IMR-90 (cell line): ENCODE results near the gene LMTK2. TPM values are rescaled to one million over a fixed set of nuclear protein-coding genes. Genes with fewer than 3 reads are reported as not detected.

ENCODE experiments used
- ATAC-seq: fragments of 200-7000 bp; cut with Tn5 transposase; 2 replicates; pipeline ENCODE4 v1.9.1; 2020; ENCODE audit warnings: low read depth, mild to moderate bottlenecking, moderate library complexity
- BruUV-seq: library from RNA; stranded (reverse); fragments of 400-500 nt; replicated peaks from 2 replicates; lab custom pipeline; 2021; lab: Mats Ljungman, UMichigan
- CTCF ChIA-PET: fragments of 300-600 bp; formaldehyde crosslinking; extraction: SDS; loops from one replicate; lab custom pipeline; 2021; ENCODE audit warnings: antibody characterized with exemption; lab: Yijun Ruan, JAX
- POLR2A ChIA-PET: fragments of 300-600 bp; sonication (Branson Sonifier 250); formaldehyde crosslinking; loops from one replicate; lab custom pipeline; 2022; ENCODE audit warnings: antibody characterized with exemption; ENCODE audit not compliant: unreplicated experiment; lab: Charles Lee
- DNase-seq: peaks from one replicate; pipeline ENCODE4 v3.0.0; 2013
- H2AFZ ChIP-seq: replicated peaks from 2 replicates; pipeline ENCODE3; 2013; ENCODE audit warnings: low read length, mild to moderate bottlenecking; ENCODE audit not compliant: poor library complexity
- H2AK5ac ChIP-seq: 2 replicates; pipeline ENCODE4 v1.6.1; 2013; ENCODE audit warnings: low read depth, low read length, inconsistent platforms
- H2AK9ac ChIP-seq: replicated peaks from 2 replicates; pipeline ENCODE3; 2013; ENCODE audit warnings: mild to moderate bottlenecking, low read depth, low read length, moderate library complexity; ENCODE audit not compliant: poor library complexity
- H2BK120ac ChIP-seq: 2 replicates; pipeline ENCODE4 v1.6.1; 2013; ENCODE audit warnings: low read depth, low read length, inconsistent platforms
- H2BK15ac ChIP-seq: 3 replicates; pipeline ENCODE4 v1.6.1; 2013; ENCODE audit warnings: low read depth, low read length, inconsistent platforms
- H2BK20ac ChIP-seq: 2 replicates; pipeline ENCODE4 v1.6.1; 2013; ENCODE audit warnings: low read depth, mild to moderate bottlenecking, inconsistent platforms, low read length, moderate library complexity
- H2BK5ac ChIP-seq: 2 replicates; pipeline ENCODE4 v1.6.1; 2013; ENCODE audit warnings: mild to moderate bottlenecking, low read depth, low read length, inconsistent platforms; ENCODE audit not compliant: poor library complexity, severe bottlenecking
- H3K14ac ChIP-seq: replicated peaks from 2 replicates; pipeline ENCODE4 v1.6.1; 2013; ENCODE audit warnings: low read depth, low read length, inconsistent platforms
- H3K18ac ChIP-seq: 2 replicates; pipeline ENCODE4 v1.6.1; 2013; ENCODE audit warnings: low read depth, low read length, control low read depth
- H3K23ac ChIP-seq: 2 replicates; pipeline ENCODE4 v1.6.1; 2013; ENCODE audit warnings: low read depth, low read length, inconsistent platforms
- H3K27ac ChIP-seq: 2 replicates; pipeline ENCODE4 v1.5.1; 2013; ENCODE audit warnings: mild to moderate bottlenecking, control low read depth, low read length; ENCODE audit not compliant: insufficient read depth
- H3K27me3 ChIP-seq: 2 replicates; pipeline ENCODE4 v1.6.1; 2013; ENCODE audit warnings: low read length; ENCODE audit not compliant: control insufficient read depth, insufficient read depth
- H3K36me3 ChIP-seq: 2 replicates; pipeline ENCODE4 v1.6.1; 2013; ENCODE audit warnings: low read length, mixed read lengths; ENCODE audit not compliant: control insufficient read depth, insufficient read depth
- H3K4ac ChIP-seq: 2 replicates; pipeline ENCODE4 v1.6.1; 2013; ENCODE audit warnings: low read depth, low read length, inconsistent platforms
- H3K4me1 ChIP-seq: 2 replicates; pipeline ENCODE4 v1.6.1; 2013; ENCODE audit warnings: low read length, mixed read lengths; ENCODE audit not compliant: control insufficient read depth, insufficient read depth
- H3K4me2 ChIP-seq: 2 replicates; pipeline ENCODE4 v1.6.1; 2013; ENCODE audit warnings: low read depth, mild to moderate bottlenecking, control low read depth, low read length, moderate library complexity
- H3K4me3 ChIP-seq: 2 replicates; pipeline ENCODE4 v1.5.1; 2013; ENCODE audit warnings: low read depth, mild to moderate bottlenecking, control low read depth, low read length, moderate library complexity; ENCODE audit not compliant: insufficient read depth
- H3K56ac ChIP-seq: 2 replicates; pipeline ENCODE4 v1.6.1; 2013; ENCODE audit warnings: low read length, inconsistent platforms; ENCODE audit not compliant: insufficient read depth; ENCODE audit errors: extremely low read depth
- H3K79me1 ChIP-seq, 2 experiments: 2 replicates each; pipeline ENCODE4 v1.6.1; 2013; ENCODE audit warnings: low read length in 2 of 2, inconsistent platforms in 1 of 2, low read depth in 1 of 2
- H3K9ac ChIP-seq: 2 replicates; pipeline ENCODE4 v1.6.1; 2013; ENCODE audit warnings: low read depth, low read length, control low read depth
- H3K9me1 ChIP-seq: 2 replicates; pipeline ENCODE4 v1.6.1; 2013; ENCODE audit warnings: low read length, inconsistent platforms; ENCODE audit not compliant: insufficient read depth
- H3K9me3 ChIP-seq: 2 replicates; pipeline ENCODE4 v1.6.1; 2013; ENCODE audit warnings: low read length; ENCODE audit not compliant: control insufficient read depth, insufficient read depth
- H4K20me1 ChIP-seq: 2 replicates; pipeline ENCODE4 v1.6.1; 2013; ENCODE audit warnings: low read length, inconsistent platforms; ENCODE audit not compliant: insufficient read depth
- H4K5ac ChIP-seq: 2 replicates; pipeline ENCODE4 v1.6.1; 2013; ENCODE audit warnings: mild to moderate bottlenecking, low read depth, low read length, control low read depth
- H4K8ac ChIP-seq, 2 experiments: 2 replicates each; pipeline ENCODE4 v1.6.1; 2013; ENCODE audit warnings: low read depth in 2 of 2, low read length in 2 of 2, control low read depth in 1 of 2, inconsistent platforms in 1 of 2
- H4K91ac ChIP-seq: 2 replicates; pipeline ENCODE4 v1.6.1; 2013; ENCODE audit warnings: low read depth, low read length, inconsistent platforms; ENCODE audit not compliant: insufficient read depth
- BHLHE40 ChIP-seq: fragments of 150-350 bp; IDR thresholded peaks from 2 replicates; pipeline ENCODE4 v1.6.1; 2016; ENCODE audit warnings: mild to moderate bottlenecking, low read depth, low read length
- CEBPB ChIP-seq: IDR thresholded peaks from 2 replicates; pipeline ENCODE4 v1.6.1; 2012; ENCODE audit warnings: low read depth, low read length, improper control_type of control experiment
- CHD1 ChIP-seq: IDR thresholded peaks from 2 replicates; pipeline ENCODE4 v1.6.1; 2012; ENCODE audit warnings: low read depth, low read length, improper control_type of control experiment
- CTCF ChIP-seq: conservative IDR thresholded peaks from 2 replicates; pipeline ENCODE4 v1.5.1; 2012; ENCODE audit warnings: mild to moderate bottlenecking, low read depth, low read length, improper control_type of control experiment
- ELK1 ChIP-seq: fragments of 150-350 bp; IDR thresholded peaks from 2 replicates; pipeline ENCODE4 v1.6.1; 2016; ENCODE audit warnings: low read depth, mild to moderate bottlenecking, low read length, moderate library complexity, borderline replicate concordance
- FOS ChIP-seq: fragments of 150-350 bp; IDR thresholded peaks from 2 replicates; pipeline ENCODE4 v1.6.1; 2016; ENCODE audit warnings: low read depth, low read length
- MAFK ChIP-seq: IDR thresholded peaks from 2 replicates; pipeline ENCODE4 v1.6.1; 2012; ENCODE audit warnings: low read depth, low read length, improper control_type of control experiment
- MAZ ChIP-seq: IDR thresholded peaks from 2 replicates; pipeline ENCODE4 v1.6.1; 2012; ENCODE audit warnings: low read depth, mild to moderate bottlenecking, low read length, improper control_type of control experiment, moderate library complexity, borderline replicate concordance
- MXI1 ChIP-seq: IDR thresholded peaks from 2 replicates; pipeline ENCODE4 v1.6.1; 2012; ENCODE audit warnings: low read depth, mild to moderate bottlenecking, low read length, moderate library complexity, borderline replicate concordance
- NFE2L2 ChIP-seq: fragments of 150-350 bp; IDR thresholded peaks from 2 replicates; pipeline ENCODE4 v1.6.1; 2016; ENCODE audit warnings: low read depth, mild to moderate bottlenecking, low read length
- POLR2A ChIP-seq: IDR thresholded peaks from 2 replicates; pipeline ENCODE4 v1.6.1; 2012; ENCODE audit warnings: mild to moderate bottlenecking, low read depth, low read length
- RAD21 ChIP-seq: IDR thresholded peaks from 2 replicates; pipeline ENCODE4 v1.6.1; 2012; ENCODE audit warnings: low read length, improper control_type of control experiment
- RCOR1 ChIP-seq: IDR thresholded peaks from 2 replicates; pipeline ENCODE4 v1.6.1; 2012; ENCODE audit warnings: mild to moderate bottlenecking, low read length, improper control_type of control experiment; ENCODE audit not compliant: insufficient replicate concordance
- SMC3 ChIP-seq: fragments of 150-350 bp; IDR thresholded peaks from 2 replicates; pipeline ENCODE4 v1.6.1; 2016; ENCODE audit warnings: low read depth, mild to moderate bottlenecking, antibody characterized with exemption, low read length, moderate library complexity
- USF2 ChIP-seq: fragments of 150-350 bp; IDR thresholded peaks from 2 replicates; pipeline ENCODE4 v1.6.1; 2017; ENCODE audit warnings: mild to moderate bottlenecking, antibody characterized with exemption, low read length, low read depth
- WGBS, 2 experiments: methylation state at CpG; one replicate each; pipeline versions ENCODE4 v1.1.5 to v1.1.7; 2013; ENCODE audit warnings: missing lambda C conversion rate in 2 of 2; ENCODE audit not compliant: insufficient read length in 1 of 2; ENCODE audit errors: extremely low coverage in 2 of 2; 5-methylcytosine and 5-hydroxymethylcytosine counted together
- dilution Hi-C: fragments of 300-500 bp; cut with HindIII; formaldehyde crosslinking; loops from one replicate; pipeline ENCODE4 v1.14.3; 2018; ENCODE audit warnings: low sequenced_read_pairs; ENCODE audit not compliant: unreplicated experiment
- in situ Hi-C: fragments of 300-500 bp; cut with MboI; formaldehyde crosslinking; loops from 3 replicates; pipeline ENCODE4 v1.14.3; 2019; ENCODE audit warnings: low sequenced_read_pairs, inconsistent platforms, mixed read lengths
- intact Hi-C: fragments of 100-400 bp; cut with micrococcal nuclease; formaldehyde crosslinking; loops from 2 replicates; pipeline ENCODE4 v1.10.0; 2022
- polyA plus RNA-seq, 3 experiments: library from polyadenylated mRNA; depleted of rRNA; stranded (reverse); fragments of >200 nt; gene quantifications; 2 replicates each; pipeline ENCODE4 v1.2.3, GENCODE V29; 2012; ENCODE audit warnings: low replicate concordance in 1 of 3
- total RNA-seq: library from RNA; depleted of rRNA; stranded (reverse); fragments of >200 nt; gene quantifications from 2 replicates; pipeline ENCODE4 v1.2.3, GENCODE V29; 2012

The LMTK2 gene
- total and polyA plus RNA-seq, 2 of the 4 experiments (the other 2 are of a cell fraction) = 4.4 to 5.0 TPM

GRCh38 chr7:98178762-98179490, 72.3 kb downstream of the LMTK2 start:
- H2AK9ac ChIP-seq = no peak overlapping the region
- no TSS peak for BruUV-seq
- H3K9me1 ChIP-seq = peaks cover 6% of the 10 kb centered on the region; the same call in 1 of the 2 replicates
- H3K18ac ChIP-seq = no peak overlapping the region
- no peaks in the 10 kb centered on the region for H3K9me3 ChIP-seq
- no peak overlapping the region for H2BK120ac ChIP-seq
- no peak overlapping the region for H3K23ac ChIP-seq
- H3K56ac ChIP-seq = no peak overlapping the region
- no peak overlapping the region for H3K27ac ChIP-seq
- H3K4me2 ChIP-seq = no peak overlapping the region
- no peak overlapping the region for H2BK20ac ChIP-seq
- no peak overlapping the region for H3K4me3 ChIP-seq
- dilution Hi-C loops = no loop called here
- WGBS, 2 experiments = 73% methylated on average over 2 of the region's 10 CpGs; no CpG with 5 or more reads in 1 of the 2 experiments
- no peak overlapping the region for H3K9ac ChIP-seq
- no peak overlapping the region for H3K14ac ChIP-seq
- intact Hi-C loops = no loop called here
- ChIA-PET CTCF (interaction anchor here (1.9 kb wide), 1 partner anchor 10 kb away, joined by 4 read pairs; no protein-coding TSS in a partner anchor), POLR2A (no interaction called here)
- ATAC-seq = no peak; the same call in 1 of the 2 replicates
- no peak overlapping the region for H4K91ac ChIP-seq
- no peak overlapping the region for H2BK5ac ChIP-seq
- DNase-seq = no peak
- H2AK5ac ChIP-seq = no peak overlapping the region
- H4K8ac ChIP-seq = no peak overlapping the region
- no peaks in the 10 kb centered on the region for H3K79me1 ChIP-seq
- H3K36me3 ChIP-seq = peaks cover 7% of the 10 kb centered on the region; the same call in 1 of the 2 replicates
- H2AFZ ChIP-seq = peak overlapping the region; percentile 13
- in situ Hi-C loops = no loop called here
- H3K27me3 ChIP-seq = no peaks in the 10 kb centered on the region
- no peak overlapping the region for H4K5ac ChIP-seq
- no peak overlapping the region for H3K4ac ChIP-seq
- no peak overlapping the region for H2BK15ac ChIP-seq
- no peaks in the 10 kb centered on the region for H4K20me1 ChIP-seq
- H3K4me1 ChIP-seq = no peaks in the 10 kb centered on the region; the same call in 1 of the 2 replicates
- TF ChIP-seq CEBPB (no peak), CTCF (no peak), RCOR1 (no peak), ELK1 (no peak), MAZ (no peak), BHLHE40 (no peak), USF2 (no peak), MXI1 (no peak), FOS (no peak), CHD1 (no peak), MAFK (no peak), NFE2L2 (no peak), POLR2A (no peak), SMC3 (no peak), RAD21 (no peak)
